GM19351 (cell line): ENCODE results near the gene GFI1B.
"Not testable (repeated sequence)": the region's sequence is repeated elsewhere in the genome, so short reads cannot be mapped to it uniquely, and the experiment has no call there.

Experiments used
- ATAC-seq: cut with Tn5 transposase; IDR thresholded peaks from one replicate; pipeline ENCODE4 v1.9.1; 2021; ENCODE audit warnings: mild to moderate bottlenecking, moderate library complexity; ENCODE audit not compliant: unreplicated experiment

The GFI1B gene

GRCh38 chr9:132990781-132991180 lies 12.3 kb downstream of the GFI1B start:
- ATAC-seq: no peak

GRCh38 chr9:132991351-132992300 lies 13.1 kb downstream of the GFI1B start:
- ATAC-seq: no peak

- ATAC-seq: no peak
Observed at GRCh38 chr9:132993511-132993939, 15.0 kb downstream of the GFI1B start.

GRCh38 chr9:132994410-132995120 lies 16.1 kb downstream of the GFI1B start:
- no peak for ATAC-seq

- ATAC-seq: no peak
Observed at GRCh38 chr9:132995121-132995420, 16.6 kb downstream of the GFI1B start.

- no peak for ATAC-seq
Observed at GRCh38 chr9:132995879-132996278, 17.4 kb downstream of the GFI1B start.

- ATAC-seq: no peak
Observed at GRCh38 chr9:132996526-132996925, 18.0 kb downstream of the GFI1B start.

- ATAC-seq: no peak
Observed at GRCh38 chr9:132997591-132997990, 19.1 kb downstream of the GFI1B start.

- ATAC-seq: not testable (repeated sequence)
Observed at GRCh38 chr9:132998221-132998620, 19.7 kb downstream of the GFI1B start.

GRCh38 chr9:132998831-132999635 lies 20.5 kb downstream of the GFI1B start:
- ATAC-seq: no peak

GRCh38 chr9:133002147-133003070 lies 23.9 kb downstream of the GFI1B start:
- ATAC-seq: no peak

- no peak for ATAC-seq
Observed at GRCh38 chr9:133003071-133003461, 24.6 kb downstream of the GFI1B start.

GRCh38 chr9:133003671-133004090 lies 25.2 kb downstream of the GFI1B start:
- ATAC-seq: no peak

GRCh38 chr9:133004091-133004998 lies 25.9 kb downstream of the GFI1B start:
- ATAC-seq: no peak

- no peak for ATAC-seq
Observed at GRCh38 chr9:133004999-133005760, 26.7 kb downstream of the GFI1B start.

- no peak for ATAC-seq
Observed at GRCh38 chr9:133005957-133006356, 27.5 kb downstream of the GFI1B start.

GRCh38 chr9:133006731-133007352 lies 28.3 kb downstream of the GFI1B start:
- ATAC-seq: no peak

- ATAC-seq: no peak
Observed at GRCh38 chr9:133008406-133008805, 29.9 kb downstream of the GFI1B start.
